IPS-18c (cell line): ENCODE results near the gene RPTOR.

Experiments
- H3K4me3 ChIP-seq: 2 replicates; pipeline ENCODE4 v1.7.0; 2013; ENCODE audit warnings: low read depth, mild to moderate bottlenecking, low read length, moderate library complexity; ENCODE audit not compliant: insufficient read depth
- H3K9me3 ChIP-seq: one replicate; pipeline ENCODE4 v1.6.1; 2013; ENCODE audit warnings: mild to moderate bottlenecking, low read length, moderate library complexity; ENCODE audit not compliant: control insufficient read depth, insufficient read depth

RPTOR gene

GRCh38 chr17:80955078-80955477 lies 410.4 kb downstream of the RPTOR start:
- Histone ChIP-seq H3K9me3 (no peaks in the 10 kb centered on the region), H3K4me3 (no peak overlapping the region)

- Histone ChIP-seq H3K4me3 (no peak overlapping the region), H3K9me3 (no peaks in the 10 kb centered on the region)
Measured at GRCh38 chr17:80955671-80956280, 411.1 kb downstream of the RPTOR start.

GRCh38 chr17:80956321-80957190 lies 411.9 kb downstream of the RPTOR start:
- H3K4me3 ChIP-seq, result no peak overlapping the region
- no peaks in the 10 kb centered on the region for H3K9me3 ChIP-seq

- Histone ChIP-seq H3K4me3 (no peak overlapping the region), H3K9me3 (no peaks in the 10 kb centered on the region)
Measured at GRCh38 chr17:80957461-80957941, 412.9 kb downstream of the RPTOR start.

- H3K9me3 ChIP-seq, result no peaks in the 10 kb centered on the region
- H3K4me3 ChIP-seq, result no peak overlapping the region
Measured at GRCh38 chr17:80959330-80960036, 414.8 kb downstream of the RPTOR start.

- H3K4me3 ChIP-seq, result no peak overlapping the region
- H3K9me3 ChIP-seq, result no peaks in the 10 kb centered on the region
Measured at GRCh38 chr17:80960037-80960796, 415.6 kb downstream of the RPTOR start.

GRCh38 chr17:80960797-80961452 lies 416.3 kb downstream of the RPTOR start:
- H3K9me3 ChIP-seq, result no peaks in the 10 kb centered on the region

GRCh38 chr17:80961541-80962330 lies 417.1 kb downstream of the RPTOR start:
- H3K4me3 ChIP-seq, result no peak overlapping the region
- no peaks in the 10 kb centered on the region for H3K9me3 ChIP-seq

More at GRCh38 chr17:80960797-80961452, 416.3 kb downstream of the RPTOR start:
- H3K4me3 ChIP-seq, result no peak overlapping the region

GRCh38 chr17:80962356-80963329 lies 418.0 kb downstream of the RPTOR start:
- Histone ChIP-seq H3K9me3 (no peaks in the 10 kb centered on the region), H3K4me3 (no peak overlapping the region)

GRCh38 chr17:80963812-80964543 lies 419.3 kb downstream of the RPTOR start:
- no peaks in the 10 kb centered on the region for H3K9me3 ChIP-seq
- H3K4me3 ChIP-seq, result no peak overlapping the region

- Histone ChIP-seq H3K4me3 (no peak overlapping the region), H3K9me3 (no peaks in the 10 kb centered on the region)
Measured at GRCh38 chr17:80964544-80964856, 419.9 kb downstream of the RPTOR start.

- Histone ChIP-seq H3K9me3 (no peaks in the 10 kb centered on the region), H3K4me3 (no peak overlapping the region)
Measured at GRCh38 chr17:80964859-80965580, 420.4 kb downstream of the RPTOR start.

- no peaks in the 10 kb centered on the region for H3K9me3 ChIP-seq
- H3K4me3 ChIP-seq, result no peak overlapping the region
Measured at GRCh38 chr17:80965606-80966005, 421.0 kb downstream of the RPTOR start.

- Histone ChIP-seq H3K4me3 (no peak overlapping the region), H3K9me3 (no peaks in the 10 kb centered on the region)
Measured at GRCh38 chr17:80967404-80967872, 422.8 kb downstream of the RPTOR start.
